DMS153 (cell line): ENCODE measurements around the gene TMPRSS7.

ENCODE experiments used
- DNase-seq: peaks from one replicate; lab custom pipeline; 2025; lab: John Stamatoyannopoulos, UW

Gene TMPRSS7

DNA sequence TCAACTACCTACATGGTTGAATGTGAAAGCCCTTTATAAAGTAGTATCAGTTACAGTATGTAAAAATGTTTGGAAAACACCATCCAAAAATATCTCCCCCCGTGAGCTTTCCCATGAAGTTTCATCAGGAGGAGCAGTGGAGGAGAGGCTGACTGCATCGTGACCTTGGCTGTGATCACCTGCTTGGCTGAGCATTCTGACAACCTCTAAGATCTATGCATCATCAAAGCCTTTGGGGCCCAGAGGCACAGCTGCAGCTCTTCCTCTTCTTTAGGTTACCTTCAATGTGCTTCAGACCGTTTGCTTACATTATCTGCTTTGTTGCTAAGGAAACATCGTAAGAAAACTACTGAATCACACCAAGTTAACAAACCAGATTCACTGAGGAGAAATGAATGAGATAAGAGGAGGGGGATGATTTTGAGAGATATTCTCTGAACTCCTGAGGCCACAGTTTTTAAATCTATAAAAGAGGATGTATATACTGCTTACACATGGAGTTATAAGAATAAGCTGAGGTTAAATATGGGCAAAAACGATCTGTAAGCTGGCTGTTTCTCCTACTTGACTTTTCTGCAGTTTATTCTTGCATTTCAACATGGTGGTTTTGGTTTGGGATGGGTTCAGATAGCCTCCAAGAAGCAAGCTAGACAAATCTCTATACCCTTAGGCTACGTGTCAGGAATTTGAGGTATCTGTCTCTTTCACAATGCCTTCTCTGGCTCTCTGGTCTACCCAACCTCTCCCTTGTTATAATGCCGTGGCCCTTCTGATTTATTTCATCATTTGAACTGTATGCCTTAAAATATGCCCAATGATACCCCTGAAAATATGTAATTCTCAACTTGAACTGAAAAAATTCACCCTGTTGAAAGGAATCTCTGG is 94.5 kb downstream of the TMPRSS7 start:
- no peak for DNase-seq

DNA sequence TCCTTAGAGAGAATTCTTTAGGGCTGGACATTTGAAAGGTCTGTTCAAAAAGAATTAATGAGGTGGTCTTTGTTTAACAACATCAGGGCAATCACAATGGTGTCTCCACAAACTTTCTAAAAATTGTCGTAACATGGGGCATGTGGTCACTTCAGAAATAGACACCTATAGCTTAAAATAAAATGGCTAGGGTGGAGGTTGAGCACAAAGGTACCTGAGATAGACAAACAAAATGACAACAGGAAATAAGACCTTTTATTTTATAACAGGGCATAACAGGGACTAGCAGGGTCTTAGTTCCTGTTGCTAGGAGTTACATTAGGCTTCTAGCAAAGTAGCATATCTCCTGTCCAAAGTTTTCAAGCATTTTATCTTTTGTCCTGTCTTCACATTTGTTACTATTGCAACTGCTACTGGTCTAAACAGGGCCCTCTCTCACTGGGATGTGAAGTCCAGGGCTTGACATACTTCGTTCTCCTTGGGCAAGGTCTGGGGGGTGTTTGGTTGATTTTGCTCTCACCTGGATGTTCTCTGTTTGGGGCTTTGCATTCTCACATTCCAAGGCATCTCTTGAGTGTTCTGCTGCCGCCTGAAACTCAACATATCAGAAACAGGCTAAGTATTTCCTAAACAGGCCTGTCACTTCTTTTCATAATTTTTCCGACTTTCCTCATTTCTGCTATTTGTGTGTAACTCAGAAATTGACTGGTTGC is 95.5 kb downstream of the TMPRSS7 start:
- no peak for DNase-seq

DNA sequence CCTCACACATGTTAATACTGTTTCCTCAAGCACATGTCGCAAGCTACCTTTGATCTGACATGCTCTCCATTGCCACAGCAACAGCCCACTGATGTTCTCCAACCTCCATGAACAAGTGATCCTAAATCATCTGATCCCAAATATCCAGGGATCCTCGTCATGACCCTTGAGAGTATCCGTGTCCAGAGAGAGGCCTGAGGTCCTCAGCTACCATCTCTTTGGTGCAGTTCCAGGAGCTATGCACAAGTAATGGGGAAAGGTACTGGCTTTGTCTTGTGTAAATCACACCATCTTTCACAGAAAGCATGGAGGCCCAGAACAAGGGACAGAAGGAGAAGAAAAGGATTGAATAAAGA is 96.1 kb downstream of the TMPRSS7 start:
- DNase-seq, result no peak
